SK-N-SH (cell line): ENCODE results near the gene GRM6. TPM values are rescaled to one million over a fixed set of nuclear protein-coding genes. Genes with fewer than 3 reads are reported as not detected.

Experiments used
- CTCF ChIA-PET: fragments of 300-600, 350-600 bp; formaldehyde crosslinking; extraction: SDS; loops from one replicate; lab custom pipeline; 2021; lab: Yijun Ruan, JAX
- POLR2A ChIA-PET: fragments of 350-600 bp; sonication (Branson Sonifier 250); formaldehyde crosslinking; extraction: SDS; loops from one replicate; lab custom pipeline; 2020; ENCODE audit warnings: antibody characterized with exemption, inconsistent platforms; lab: Yijun Ruan, JAX
- DNase-seq: peaks from one replicate; pipeline ENCODE4 v3.0.0; 2012
- H2AFZ ChIP-seq: fragments of 200-600 bp; sonication (generic); 2 replicates; pipeline ENCODE4 v1.8.1; 2016; ENCODE audit warnings: antibody characterized with exemption, mild to moderate bottlenecking, low read depth
- H3F3A ChIP-seq: fragments of 200-600 bp; sonication (generic); replicated peaks from 2 replicates; pipeline ENCODE3; 2016; ENCODE audit warnings: antibody characterized with exemption, mild to moderate bottlenecking; ENCODE audit not compliant: insufficient read depth
- H3K27ac ChIP-seq, 2 experiments: fragments of 200-500 bp in 1 of 2; fragments of 200-600 bp in 1 of 2; sonication (Bioruptor generic) in 1 of 2; sonication (generic), shearing (Covaris generic) in 1 of 2; 2 replicates each; pipeline versions ENCODE4 v1.5.1 to v1.6.1; 2014 to 2016; ENCODE audit warnings: low read depth in 2 of 2, inconsistent platforms in 1 of 2, low read length in 1 of 2, mild to moderate bottlenecking in 1 of 2, mixed read lengths in 1 of 2
- H3K27me3 ChIP-seq: fragments of 200-600 bp; sonication (generic), shearing (Covaris generic); 2 replicates; pipeline ENCODE4 v1.6.1; 2016; ENCODE audit warnings: mixed run types; ENCODE audit not compliant: insufficient read depth
- H3K36me3 ChIP-seq, 2 experiments: fragments of 200-500 bp in 1 of 2; fragments of 200-600 bp in 1 of 2; sonication (Bioruptor generic) in 1 of 2; sonication (generic) in 1 of 2; replicated peaks in 1 of 2; 2 replicates each; pipeline versions ENCODE3 to v1.5.1; 2014 to 2016; ENCODE audit warnings: low read length in 1 of 2, mild to moderate bottlenecking in 1 of 2; ENCODE audit not compliant: insufficient read depth in 2 of 2, control insufficient read depth in 1 of 2
- H3K4me1 ChIP-seq, 2 experiments: fragments of 200-500 bp in 1 of 2; fragments of 200-600 bp in 1 of 2; sonication (Bioruptor generic) in 1 of 2; sonication (generic), shearing (Covaris generic) in 1 of 2; 2 replicates each; pipeline versions ENCODE4 v1.5.1 to v1.6.1; 2014 to 2016; ENCODE audit warnings: low read depth in 1 of 2, low read length in 1 of 2, mixed run types in 1 of 2; ENCODE audit not compliant: insufficient read depth in 2 of 2, control insufficient read depth in 1 of 2
- H3K4me2 ChIP-seq: fragments of 200-600 bp; sonication (generic), shearing (Covaris generic); 2 replicates; pipeline ENCODE4 v1.6.1; 2017; ENCODE audit warnings: mixed run types
- H3K4me3 ChIP-seq, 2 experiments: fragments of 200-500 bp in 1 of 2; fragments of 200-600 bp in 1 of 2; sonication (Bioruptor generic) in 1 of 2; sonication (generic), shearing (Covaris generic) in 1 of 2; 2 replicates each; pipeline versions ENCODE4 v1.5.1 to v1.8.1; 2014 to 2016; ENCODE audit warnings: low read depth in 2 of 2, inconsistent platforms in 1 of 2, low read length in 1 of 2, mild to moderate bottlenecking in 1 of 2, mixed read lengths in 1 of 2, moderate library complexity in 1 of 2
- H3K79me2 ChIP-seq: fragments of 200-600 bp; sonication (generic); 2 replicates; pipeline ENCODE4 v1.8.1; 2017; ENCODE audit warnings: mild to moderate bottlenecking; ENCODE audit not compliant: insufficient read depth
- H3K9ac ChIP-seq: fragments of 200-600 bp; sonication (generic); 2 replicates; pipeline ENCODE4 v1.6.1; 2017; ENCODE audit warnings: mixed run types
- H3K9me2 ChIP-seq: fragments of 200-600 bp; sonication (generic); 2 replicates; pipeline ENCODE4 v1.6.1; 2017; ENCODE audit warnings: mixed run types
- H3K9me3 ChIP-seq: fragments of 200-600 bp; sonication (generic); 2 replicates; pipeline ENCODE4 v1.6.1; 2017; ENCODE audit warnings: mixed run types, mild to moderate bottlenecking, moderate library complexity
- H4K20me1 ChIP-seq: fragments of 200-600 bp; sonication (generic); 2 replicates; pipeline ENCODE4 v1.6.1; 2017; ENCODE audit warnings: mild to moderate bottlenecking, mixed run types; ENCODE audit not compliant: insufficient read depth
- ELF1 ChIP-seq: IDR thresholded peaks from 2 replicates; pipeline ENCODE4 v1.4.0; 2012
- FOSL2 ChIP-seq: IDR thresholded peaks from 2 replicates; pipeline ENCODE4 v1.4.0; 2012; ENCODE audit warnings: low read depth, mild to moderate bottlenecking, moderate library complexity, borderline replicate concordance
- GABPA ChIP-seq: IDR thresholded peaks from 2 replicates; pipeline ENCODE4 v1.4.0; 2012; ENCODE audit warnings: low read depth, mild to moderate bottlenecking
- JUND ChIP-seq: IDR thresholded peaks from 2 replicates; pipeline ENCODE4 v1.4.0; 2012
- MXI1 ChIP-seq: IDR thresholded peaks from 2 replicates; pipeline ENCODE4 v1.6.1; 2012; ENCODE audit warnings: mild to moderate bottlenecking, low read depth, low read length, improper control_type of control experiment
- NFIC ChIP-seq: IDR thresholded peaks from 2 replicates; pipeline ENCODE4 v1.4.0; 2012; ENCODE audit warnings: borderline replicate concordance
- NRF1 ChIP-seq: IDR thresholded peaks from 2 replicates; pipeline ENCODE4 v1.6.1; 2012; ENCODE audit warnings: low read depth, mild to moderate bottlenecking, low read length
- PBX3 ChIP-seq: IDR thresholded peaks from 2 replicates; pipeline ENCODE4; 2012
- RAD21 ChIP-seq: IDR thresholded peaks from 2 replicates; pipeline ENCODE4 v1.6.1; 2012; ENCODE audit warnings: mild to moderate bottlenecking, low read length
- RXRA ChIP-seq: IDR thresholded peaks from 2 replicates; pipeline ENCODE4 v1.4.0; 2012; ENCODE audit warnings: low read depth, mild to moderate bottlenecking, borderline replicate concordance
- SIN3A ChIP-seq: IDR thresholded peaks from 2 replicates; pipeline ENCODE4 v1.6.1; 2012; ENCODE audit warnings: low read depth, mild to moderate bottlenecking, low read length, moderate library complexity, borderline replicate concordance
- TCF12 ChIP-seq: IDR thresholded peaks from 2 replicates; pipeline ENCODE4 v1.4.0; 2012
- USF2 ChIP-seq: fragments of 150-350 bp; IDR thresholded peaks from 2 replicates; pipeline ENCODE4 v1.6.1; 2017; ENCODE audit warnings: antibody characterized with exemption, low read length, low read depth, borderline replicate concordance
- YY1 ChIP-seq: IDR thresholded peaks from 2 replicates; pipeline ENCODE4 v1.4.0; 2012; ENCODE audit warnings: low read depth, mild to moderate bottlenecking
- ZBTB33 ChIP-seq: IDR thresholded peaks from 2 replicates; pipeline ENCODE4 v1.4.0; 2012; ENCODE audit warnings: low read depth, borderline replicate concordance
- WGBS: methylation state at CpG from one replicate; pipeline ENCODE4 v1.1.6; 2017; ENCODE audit warnings: low lambda C conversion rate; 5-methylcytosine and 5-hydroxymethylcytosine counted together
- polyA plus RNA-seq, 3 experiments: library from polyadenylated mRNA; depleted of rRNA; stranded (reverse); fragments of >200 nt; gene quantifications; 2 replicates each; pipeline ENCODE4 v1.2.3, GENCODE V29; 2012

Gene GRM6
- polyA plus RNA-seq, 1 of the 3 experiments (the other 2 are of a cell fraction), result not detected

GRCh38 chr5:178986326-178986960 is 8.7 kb downstream of the GRM6 start (continued):
- no peak for TF ChIP-seq MXI1

GRCh38 chr5:178984145-178985072 is 10.7 kb downstream of the GRM6 start:
- 65% methylated on average over 36 of the region's 37 CpGs for WGBS
- Histone ChIP-seq H3K4me3 (no peak overlapping the region), H3K9me2 (no peaks in the 10 kb centered on the region), H3K27me3 (no peaks in the 10 kb centered on the region), H3K4me2 (no peak overlapping the region), H4K20me1 (no peaks in the 10 kb centered on the region), H3K9me3 (no peaks in the 10 kb centered on the region), H3K79me2 (no peaks in the 10 kb centered on the region), H3K27ac (no peak overlapping the region), H3F3A (no peaks in the 10 kb centered on the region), H2AFZ (no peak overlapping the region), H3K36me3 (no peaks in the 10 kb centered on the region)
- DNase-seq, result no peak
- ChIA-PET CTCF (no interaction called here), POLR2A (no interaction called here)
- no peak for TF ChIP-seq USF2
- no peak for TF ChIP-seq NFIC
- TF ChIP-seq GABPA, result no peak
- no peak for TF ChIP-seq TCF12
- no peak for TF ChIP-seq FOSL2
- TF ChIP-seq RXRA, result no peak
- TF ChIP-seq NRF1, result no peak
- no peak for TF ChIP-seq JUND
- no peak for TF ChIP-seq ZBTB33
- no peak for TF ChIP-seq ELF1
- TF ChIP-seq RAD21, result no peak
- TF ChIP-seq SIN3A, result no peak
- no peak for TF ChIP-seq MXI1
- TF ChIP-seq YY1, result no peak
- TF ChIP-seq PBX3, result no peak
- TF ChIP-seq, all 33 proteins: peak for 0
- H3K4me1 ChIP-seq, result no peaks in the 10 kb centered on the region
- no peak overlapping the region for H3K9ac ChIP-seq
